Measurements from ENCODE around the gene WDR90.
"Not testable (repeated sequence)": the region's sequence is repeated elsewhere in the genome, so short reads cannot be mapped to it uniquely, and the experiment has no call there.

WDR90 gene

GRCh38 chr16:677316-678190, 28.4 kb downstream of the WDR90 start:
- DNase-seq, result no peak

DNA sequence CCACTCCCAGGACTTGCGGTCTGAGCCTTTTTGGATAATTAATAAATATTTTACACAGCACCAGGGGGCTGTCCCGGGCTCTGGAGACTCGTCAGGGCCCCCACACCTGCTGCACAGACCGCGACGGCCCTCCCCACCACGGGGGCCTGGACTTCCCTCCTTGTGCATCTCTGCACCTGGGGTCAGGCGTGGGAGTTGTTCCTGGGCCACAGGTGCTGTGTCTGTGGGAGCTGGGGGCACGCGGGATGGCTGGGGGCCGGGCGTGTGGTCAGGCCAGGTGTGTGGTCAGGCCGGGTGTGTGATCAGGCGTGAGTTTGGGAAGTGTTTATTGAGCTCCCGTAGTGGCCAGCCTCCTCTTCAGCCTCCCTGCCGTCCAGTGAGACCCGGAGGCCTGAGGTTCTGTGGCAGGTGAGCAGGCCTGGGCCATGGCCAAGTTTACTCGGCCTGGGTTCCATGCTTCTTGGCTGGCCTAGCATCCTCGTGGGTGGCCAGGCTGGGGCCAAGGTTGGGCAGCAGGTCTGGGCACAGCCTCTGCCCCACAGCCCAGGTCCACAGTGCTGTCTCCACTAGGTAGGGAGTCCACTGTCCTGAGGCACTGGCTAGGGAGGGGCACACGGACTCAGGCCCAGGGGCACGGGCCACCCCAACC, 29.2 kb downstream of the WDR90 start:
- no peak for DNase-seq

GRCh38 chr16:678858-679813, 30.0 kb downstream of the WDR90 start:
- DNase-seq, result peak; percentile 53

GRCh38 chr16:679814-680624, 30.9 kb downstream of the WDR90 start, which contains the start of gene STUB1:
STUB1 (plus strand) TSS chr16:680410; CDS start chr16:680526, 116 bp downstream.
- peak; percentile 90 for DNase-seq

DNA sequence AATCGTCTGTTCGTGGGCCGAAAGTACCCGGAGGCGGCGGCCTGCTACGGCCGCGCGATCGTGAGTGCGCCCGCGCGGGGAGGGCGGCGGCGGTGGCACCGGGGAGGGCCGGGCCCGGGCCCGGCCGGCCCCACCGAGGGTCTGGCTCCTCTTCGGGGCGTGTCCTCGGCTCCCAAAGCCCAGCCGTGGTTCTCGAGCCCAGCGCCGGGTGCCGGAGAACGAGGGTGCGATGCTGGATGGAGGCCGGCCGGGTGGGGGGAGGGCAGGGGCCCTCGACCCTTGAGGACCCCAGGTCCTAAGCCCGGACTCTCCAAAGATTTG, 31.4 kb downstream of the WDR90 start:
- DNase-seq, result no peak

GRCh38 chr16:680967-681745, 32.0 kb downstream of the WDR90 start:
- DNase-seq, result no peak

DNA sequence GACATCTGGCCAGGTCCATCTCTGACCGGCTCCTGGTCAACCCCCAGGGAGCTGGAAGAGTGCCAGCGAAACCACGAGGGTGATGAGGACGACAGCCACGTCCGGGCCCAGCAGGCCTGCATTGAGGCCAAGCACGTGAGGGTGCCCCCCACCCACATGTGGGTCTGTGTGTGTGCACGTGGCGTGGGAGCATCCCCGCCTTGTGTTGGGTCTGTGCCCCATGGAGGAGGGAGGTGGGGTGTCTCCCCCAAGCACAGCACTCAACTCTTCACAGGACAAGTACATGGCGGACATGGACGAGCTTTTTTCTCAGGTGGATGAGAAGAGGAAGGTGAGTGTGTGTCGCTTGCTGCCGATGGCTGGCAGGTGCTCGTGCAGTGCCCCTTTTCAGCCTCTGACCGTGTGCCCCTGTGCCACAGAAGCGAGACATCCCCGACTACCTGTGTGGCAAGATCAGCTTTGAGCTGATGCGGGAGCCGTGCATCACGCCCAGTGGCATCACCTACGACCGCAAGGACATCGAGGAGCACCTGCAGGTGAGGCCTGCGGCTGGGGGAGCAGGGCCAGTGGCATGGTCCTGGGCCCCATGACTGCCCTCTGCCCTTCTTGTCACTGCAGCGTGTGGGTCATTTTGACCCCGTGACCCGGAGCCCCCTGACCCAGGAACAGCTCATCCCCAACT, 32.7 kb downstream of the WDR90 start:
- DNase-seq, result no peak

DNA sequence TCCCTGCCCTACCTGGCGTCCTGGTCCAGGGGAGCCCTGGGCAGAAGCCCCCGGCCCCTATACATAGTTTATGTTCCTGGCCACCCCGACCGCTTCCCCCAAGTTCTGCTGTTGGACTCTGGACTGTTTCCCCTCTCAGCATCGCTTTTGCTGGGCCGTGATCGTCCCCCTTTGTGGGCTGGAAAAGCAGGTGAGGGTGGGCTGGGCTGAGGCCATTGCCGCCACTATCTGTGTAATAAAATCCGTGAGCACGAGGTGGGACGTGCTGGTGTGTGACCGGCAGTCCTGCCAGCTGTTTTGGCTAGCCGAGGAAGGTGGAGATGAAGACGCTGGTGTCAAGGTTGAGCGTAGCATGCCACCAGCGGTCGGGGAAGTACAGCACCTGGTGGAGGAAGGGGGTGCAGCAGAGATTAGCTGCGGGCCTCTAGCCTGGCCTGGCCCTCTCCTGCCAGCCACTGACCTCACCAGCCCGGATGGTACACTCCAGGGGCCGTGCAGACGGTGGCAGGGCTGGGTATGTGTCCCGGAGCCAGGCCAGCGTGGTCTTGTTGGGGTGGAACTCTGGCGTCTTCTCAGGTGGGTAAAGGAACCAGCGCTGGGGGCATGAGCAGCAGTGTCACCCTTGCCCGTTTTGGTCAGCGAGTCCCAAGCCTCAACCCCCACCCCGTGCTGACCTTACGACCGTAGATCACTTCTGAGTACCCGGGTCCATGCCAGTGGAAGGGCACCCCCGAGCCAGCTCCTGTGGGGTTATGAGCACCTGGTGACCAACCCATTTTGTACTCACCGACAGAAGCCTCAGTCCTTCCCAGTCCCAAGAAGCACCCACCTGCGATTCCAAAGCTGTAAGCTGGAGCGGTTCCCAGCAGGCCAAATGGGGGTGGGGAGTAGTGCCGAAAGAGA, 33.6 kb downstream of the WDR90 start:
- DNase-seq, result no peak

DNA sequence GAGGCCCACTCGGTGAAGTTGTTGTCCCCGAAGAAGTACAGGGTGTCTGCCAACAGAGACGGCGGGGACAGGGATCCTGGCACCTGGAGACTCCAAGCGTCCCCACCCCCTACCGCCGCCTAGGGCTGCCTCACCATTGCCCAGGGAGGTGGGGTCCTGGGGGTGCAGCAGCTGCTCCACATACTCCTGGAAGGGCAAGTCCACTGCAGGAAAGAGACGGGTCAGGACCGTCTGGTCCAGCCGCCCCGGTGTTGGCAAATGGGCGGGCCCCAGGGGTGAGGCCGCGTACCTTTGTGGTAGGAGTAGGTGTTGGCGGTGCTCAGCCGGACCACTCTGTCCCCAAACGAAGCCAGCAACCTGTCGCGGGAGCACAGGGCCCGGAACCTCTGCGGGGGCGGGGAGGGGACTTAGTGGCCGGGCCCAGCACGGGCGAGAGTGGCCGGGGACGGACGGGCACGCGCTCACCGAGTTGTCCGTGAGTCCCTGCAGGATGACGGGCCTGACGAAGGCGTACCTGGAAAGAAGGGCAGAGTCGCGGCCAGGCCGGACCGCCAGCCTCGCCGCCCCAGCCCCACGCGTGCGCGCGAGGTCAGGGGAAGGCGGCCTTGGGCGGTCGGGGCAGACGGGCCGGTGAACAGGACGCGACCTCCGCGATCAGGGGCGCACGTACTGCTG, 34.4 kb downstream of the WDR90 start:
- no peak for DNase-seq

- peak; percentile 97 for DNase-seq
Measured at GRCh38 chr16:684071-684794, 35.1 kb downstream of the WDR90 start, which contains the start of gene JMJD8. JMJD8 (minus strand) TSS chr16:684334; CDS start chr16:684319, 15 bp downstream.

GRCh38 chr16:684961-685696, 36.0 kb downstream of the WDR90 start:
- DNase-seq, result no peak

DNA sequence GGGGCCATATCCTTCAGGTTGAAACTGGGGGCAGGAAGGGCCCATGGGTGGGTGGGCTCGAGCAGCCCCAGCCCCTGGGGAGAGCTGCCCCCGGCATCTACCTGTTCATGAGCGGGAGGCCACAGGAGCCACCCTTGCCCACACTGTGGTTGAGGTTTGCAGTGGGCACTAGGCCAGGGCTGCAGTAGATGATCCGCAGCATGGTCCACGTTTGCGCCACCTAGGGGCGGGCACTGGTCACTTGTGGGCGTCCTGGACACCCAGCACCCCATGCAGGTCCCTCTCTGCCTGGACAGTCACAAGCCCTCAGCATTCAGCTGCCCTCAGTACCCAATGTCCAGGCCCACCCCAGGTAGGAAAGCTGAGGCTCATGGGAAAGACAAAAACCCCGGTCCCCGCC, 36.8 kb downstream of the WDR90 start:
- DNase-seq, result no peak

DNA sequence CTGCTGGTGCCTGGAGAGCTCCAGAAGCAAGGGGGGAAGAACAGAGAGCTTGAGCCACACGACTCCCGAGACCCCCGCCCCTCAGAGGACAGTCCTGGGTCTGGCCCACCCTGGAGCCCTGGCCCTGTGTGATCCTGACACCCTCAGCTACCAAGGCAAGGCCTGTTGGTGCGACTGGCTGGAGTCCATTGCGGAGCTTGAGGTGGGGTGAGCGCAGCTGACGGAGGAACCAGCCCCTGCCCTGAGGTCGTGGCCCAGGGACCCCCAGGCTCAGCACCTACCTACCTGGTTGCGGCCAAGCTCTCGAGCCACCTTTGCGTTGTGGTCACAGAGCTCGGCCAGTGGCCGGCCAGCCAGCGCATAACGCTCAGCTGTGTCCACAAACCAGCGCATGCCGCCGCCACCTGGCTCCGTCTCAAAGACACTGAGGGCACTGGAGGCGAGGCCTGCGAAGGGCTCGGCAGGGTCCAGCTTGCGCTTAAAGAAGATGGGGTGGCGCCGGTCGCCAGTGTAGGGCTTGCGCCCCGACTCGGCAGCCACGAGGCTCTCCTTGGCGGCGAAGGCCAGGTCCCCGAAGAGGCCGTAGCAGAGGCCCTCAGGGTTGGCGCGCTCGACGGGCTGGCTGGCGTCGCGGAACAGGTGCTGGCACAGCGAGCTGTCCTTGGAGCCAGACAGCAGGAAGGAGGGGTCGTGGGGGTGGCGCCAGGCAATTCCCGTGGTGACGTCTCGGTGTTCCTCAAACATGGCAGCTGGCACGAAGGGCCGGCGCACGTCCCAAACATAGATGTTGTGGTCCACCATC, 37.5 kb downstream of the WDR90 start:
- DNase-seq, result no peak

- no peak for DNase-seq
Measured at GRCh38 chr16:687499-687898, 38.3 kb downstream of the WDR90 start.

DNA sequence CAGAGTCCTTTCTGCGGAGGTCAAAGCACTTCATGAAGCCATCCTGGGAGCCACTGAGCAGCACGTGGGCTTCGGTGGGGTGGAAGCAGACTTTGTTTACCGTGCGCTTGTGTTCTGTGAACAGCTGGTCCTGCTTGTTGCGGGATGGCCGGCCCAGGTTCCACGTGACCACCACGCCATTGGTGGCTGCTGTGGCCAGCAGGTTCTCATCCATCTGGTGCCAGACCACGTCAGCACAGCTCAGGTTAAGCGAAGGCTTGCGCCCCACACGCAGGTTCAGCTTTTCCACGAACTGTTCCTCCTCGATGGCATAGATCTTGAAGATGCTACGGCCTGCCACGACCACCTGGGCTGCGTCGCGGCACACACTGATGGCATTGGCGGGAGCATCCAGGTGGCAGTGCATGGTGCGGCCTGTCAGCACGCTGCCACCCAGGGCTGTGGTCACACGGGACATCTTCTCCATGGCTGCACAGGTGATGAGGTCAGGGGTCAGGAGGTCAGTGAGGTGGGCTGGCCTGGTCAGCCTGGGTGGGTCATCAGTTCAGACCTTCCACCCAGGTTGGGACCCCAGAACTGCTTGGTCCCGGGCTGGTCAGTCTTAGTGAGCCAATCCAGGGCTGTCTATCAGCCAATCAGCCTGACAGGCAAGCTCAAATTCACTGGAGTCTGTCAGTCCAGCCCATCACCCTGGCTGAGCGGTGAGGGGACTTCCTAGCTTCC, 40.2 kb downstream of the WDR90 start:
- no peak for DNase-seq

GRCh38 chr16:691242-691641, 42.1 kb downstream of the WDR90 start:
- DNase-seq, result not testable (repeated sequence)

Data from stimulated activated CD4-positive, alpha-beta T cell treated with anti-CD3 and anti-CD28 coated beads, Interleukin-12 subunit alpha, Interleukin-12 subunit beta, amount 100 ng/mL, for 4 hours (primary cell).